ENCODE measurements around the gene FABP7.

FABP7 gene

GRCh38 chr6:122760330-122760729, 19.2 kb upstream of the FABP7 start:
- DNase-seq: no peak

GRCh38 chr6:122766256-122766655, 13.3 kb upstream of the FABP7 start:
- DNase-seq: no peak

- DNase-seq: no peak
Observed at GRCh38 chr6:122770835-122771601, 8.5 kb upstream of the FABP7 start.

GRCh38 chr6:122772724-122773415, 6.6 kb upstream of the FABP7 start:
- DNase-seq: no peak

- no peak for DNase-seq
Observed at GRCh38 chr6:122775975-122776374, 3.5 kb upstream of the FABP7 start.

- no peak for DNase-seq
Observed at GRCh38 chr6:122778302-122778701, 1.2 kb upstream of the FABP7 start.

GRCh38 chr6:122778985-122779661, 393 bp upstream of the FABP7 start:
- DNase-seq: no peak

GRCh38 chr6:122780114-122780513, 598 bp downstream of the FABP7 start:
- DNase-seq: no peak

- DNase-seq: no peak
Observed at GRCh38 chr6:122781716-122782115, 2.2 kb downstream of the FABP7 start.

- no peak for DNase-seq
Observed at GRCh38 chr6:122783401-122783800, 3.9 kb downstream of the FABP7 start.

GRCh38 chr6:122785891-122786290, 6.4 kb downstream of the FABP7 start:
- DNase-seq: no peak

GRCh38 chr6:122787721-122788120, 8.2 kb downstream of the FABP7 start:
- DNase-seq: no peak

- DNase-seq: no peak
Observed at GRCh38 chr6:122788208-122788607, 8.7 kb downstream of the FABP7 start.

GRCh38 chr6:122788663-122789181, 9.2 kb downstream of the FABP7 start:
- DNase-seq: no peak

GRCh38 chr6:122789182-122790027, 9.9 kb downstream of the FABP7 start, which contains the start of gene SMPDL3A:
Gene SMPDL3A (plus strand): TSS chr6:122789258. CDS start chr6:122789347, 89 bp downstream.
- DNase-seq: no peak

- DNase-seq: no peak
Observed at GRCh38 chr6:122790028-122790422, 10.5 kb downstream of the FABP7 start.

GRCh38 chr6:122790423-122791309, 11.2 kb downstream of the FABP7 start:
- no peak for DNase-seq

- no peak for DNase-seq
Observed at GRCh38 chr6:122791310-122791679, 11.8 kb downstream of the FABP7 start.

- DNase-seq: no peak
Observed at GRCh38 chr6:122792766-122793165, 13.2 kb downstream of the FABP7 start.

- DNase-seq: no peak
Observed at GRCh38 chr6:122797537-122797936, 18.0 kb downstream of the FABP7 start.

GRCh38 chr6:122798099-122798641, 18.7 kb downstream of the FABP7 start:
- no peak for DNase-seq
